Measurements from ENCODE around the gene OSCP1. TPM values are rescaled to one million over a fixed set of nuclear protein-coding genes. Genes with fewer than 3 reads are reported as not detected.

OSCP1 gene
- total RNA-seq, 4 donors from 2014 or later = 15.2 to 31.9 (median 19.5) TPM

GRCh38 chr1:36398370-36398977 lies 51.8 kb downstream of the OSCP1 start:
- Histone ChIP-seq H3K9me3 (no peaks in the 10 kb centered on the region), H3K27ac (no peak overlapping the region), H3K4me1 (peaks cover 7 to 14% of the 10 kb centered on the region in 2 donors), H3K27me3 (no peaks in the 10 kb centered on the region), H3K4me3 (replicated peaks in 1 of 3) (no peak overlapping the region), H3K36me3 (peaks cover 0 to 4% of the 10 kb centered on the region in 2 donors)
- 89 to 92% methylated on average over 7 of the region's 7 CpGs for WGBS, 2 donors
- no peak for TF ChIP-seq CTCF (IDR thresholded peaks at IDR 0.05)
- TF ChIP-seq POLR2A (IDR thresholded peaks at IDR 0.05) = no peak
- DNase-seq = no peak
- intact Hi-C loops (cut with DNase I) = no loop called here

- intact Hi-C loops (cut with DNase I) = no loop called here
- H3K9me3 ChIP-seq = no peaks in the 10 kb centered on the region
- no peaks in the 10 kb centered on the region for H3K27me3 ChIP-seq
- TF ChIP-seq CTCF (IDR thresholded peaks at IDR 0.05) (peak in 1 of 6 experiments; percentile 1), POLR2A (IDR thresholded peaks at IDR 0.05) (peak; percentile 71 to 93)
- DNase-seq = peak; percentile 92
- H3K27ac ChIP-seq = peak within 1 kb of the TSS; percentile 55 to 93 (median 89)
- H3K36me3 ChIP-seq = peaks cover 3 to 7% of the 10 kb centered on the region in 2 donors
- peaks cover 7 to 20% of the 10 kb centered on the region in 2 donors for H3K4me1 ChIP-seq
- WGBS, 2 donors = 0 to 1% methylated on average over 26 to 39 of the region's 60 CpGs
- peak within 1 kb of the TSS; percentile 37 to 87 (median 76) for H3K4me3 ChIP-seq (replicated peaks in 1 of 3)
Measured at GRCh38 chr1:36397378-36398230, 52.6 kb downstream of the OSCP1 start, which contains the start of gene LSM10. LSM10 (minus strand) TSS chr1:36397908; CDS start chr1:36394129, 3,779 bp downstream.

- 7 to 8% methylated on average over 5 of the region's 5 CpGs for WGBS, 2 donors
- no peaks in the 10 kb centered on the region for H3K27me3 ChIP-seq
- intact Hi-C loops (cut with DNase I) = no loop called here
Measured at GRCh38 chr1:36397083-36397377, 53.2 kb downstream of the OSCP1 start.

GRCh38 chr1:36396359-36396758 lies 53.9 kb downstream of the OSCP1 start:
- 84 to 90% methylated on average over 6 of the region's 6 CpGs for WGBS, 2 donors
- H3K4me3 ChIP-seq (replicated peaks in 1 of 3) = no peak overlapping the region
- no peaks in the 10 kb centered on the region for H3K27me3 ChIP-seq
- intact Hi-C loops (cut with DNase I) = no loop called here
- peak overlapping the region in 1 of 3 donors; percentile 89 for H3K27ac ChIP-seq
- TF ChIP-seq POLR2A (IDR thresholded peaks at IDR 0.05) (no peak), CTCF (IDR thresholded peaks at IDR 0.05) (no peak)
- DNase-seq = no peak
- peaks cover 7 to 20% of the 10 kb centered on the region in 2 donors for H3K4me1 ChIP-seq
- peaks cover 8 to 9% of the 10 kb centered on the region in 2 donors for H3K36me3 ChIP-seq
- no peaks in the 10 kb centered on the region for H3K9me3 ChIP-seq

More at GRCh38 chr1:36397083-36397377, 53.2 kb downstream of the OSCP1 start:
- peak overlapping the region; percentile 37 to 87 (median 76) for H3K4me3 ChIP-seq (replicated peaks in 1 of 3)
- peak overlapping the region; percentile 55 to 93 (median 89) for H3K27ac ChIP-seq
- TF ChIP-seq POLR2A (IDR thresholded peaks at IDR 0.05) (no peak), CTCF (IDR thresholded peaks at IDR 0.05) (no peak)
- H3K4me1 ChIP-seq = peaks cover 7 to 20% of the 10 kb centered on the region in 2 donors
- H3K9me3 ChIP-seq = no peaks in the 10 kb centered on the region
- peaks cover 4 to 7% of the 10 kb centered on the region in 2 donors for H3K36me3 ChIP-seq
- DNase-seq = no peak

- Histone ChIP-seq H3K9me3 (no peaks in the 10 kb centered on the region), H3K27me3 (no peaks in the 10 kb centered on the region), H3K36me3 (peaks cover 18 to 20% of the 10 kb centered on the region in 2 donors), H3K4me3 (replicated peaks in 1 of 3) (no peak overlapping the region), H3K4me1 (peaks cover 7 to 20% of the 10 kb centered on the region in 2 donors), H3K27ac (peak overlapping the region in 2 of 3 donors; percentile 41 to 43)
- no peak for TF ChIP-seq POLR2A (IDR thresholded peaks at IDR 0.05)
- TF ChIP-seq CTCF (IDR thresholded peaks at IDR 0.05) = no peak
- DNase-seq = no peak
- WGBS, 2 donors = 94 to 96% methylated on average over 9 to 18 of the region's 19 CpGs
- intact Hi-C loops (cut with DNase I) = no loop called here
Measured at GRCh38 chr1:36393686-36394085, 56.6 kb downstream of the OSCP1 start.

All from thyroid gland (tissue), 4 donors.